DMS53 treated with DMSO at 0.1 percent for 48 hours (cell line): ENCODE results near the gene NELL1.

Experiments
- DNase-seq: peaks from one replicate; lab custom pipeline; 2025; ENCODE audit not compliant: unreplicated experiment; lab: John Stamatoyannopoulos, UW

NELL1 gene

GRCh38 chr11:20937826-20938225 lies 268.4 kb downstream of the NELL1 start:
- no peak for DNase-seq

DNA sequence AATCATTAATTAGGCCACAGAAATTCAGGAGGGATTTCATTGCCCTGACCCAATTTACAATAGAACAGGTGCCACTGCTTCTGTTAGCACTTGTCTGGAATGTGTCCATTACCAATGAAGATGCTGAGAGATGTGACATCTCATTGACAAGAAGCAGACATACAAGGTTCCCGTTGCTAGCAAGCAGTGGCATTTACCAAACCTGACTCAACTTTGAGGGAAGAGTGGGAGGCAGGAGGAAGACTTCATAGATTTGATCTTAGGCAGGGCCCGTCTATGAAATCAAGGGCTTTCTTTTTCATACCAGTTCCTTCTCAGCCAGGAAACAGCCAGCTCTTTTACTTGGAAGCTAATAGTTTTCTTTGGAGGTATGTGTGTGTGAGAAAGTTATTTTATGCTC lies 280.2 kb downstream of the NELL1 start:
- no peak for DNase-seq

- no peak for DNase-seq
Measured at GRCh38 chr11:20962581-20962980, 293.2 kb downstream of the NELL1 start.

GRCh38 chr11:20963596-20963995 lies 294.2 kb downstream of the NELL1 start:
- DNase-seq: no peak

DNA sequence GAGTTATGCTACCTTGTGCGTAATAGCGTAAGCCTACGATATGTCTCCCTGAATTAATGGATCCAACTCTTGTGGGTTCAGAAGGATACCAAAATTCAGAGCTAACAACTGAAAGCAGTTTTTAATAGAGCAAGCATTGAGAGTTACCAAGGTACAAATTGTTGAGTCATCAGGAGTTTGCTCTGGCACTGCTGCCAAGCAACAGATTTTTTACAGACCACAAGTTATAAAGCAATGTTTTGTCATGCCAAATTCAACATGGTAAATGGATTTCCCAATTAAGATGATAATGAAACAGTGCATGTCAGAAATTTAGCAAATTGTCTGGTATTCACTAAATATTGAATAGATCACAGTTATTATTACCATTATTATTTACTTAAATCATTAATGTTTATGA lies 295.6 kb downstream of the NELL1 start:
- no peak for DNase-seq

DNA sequence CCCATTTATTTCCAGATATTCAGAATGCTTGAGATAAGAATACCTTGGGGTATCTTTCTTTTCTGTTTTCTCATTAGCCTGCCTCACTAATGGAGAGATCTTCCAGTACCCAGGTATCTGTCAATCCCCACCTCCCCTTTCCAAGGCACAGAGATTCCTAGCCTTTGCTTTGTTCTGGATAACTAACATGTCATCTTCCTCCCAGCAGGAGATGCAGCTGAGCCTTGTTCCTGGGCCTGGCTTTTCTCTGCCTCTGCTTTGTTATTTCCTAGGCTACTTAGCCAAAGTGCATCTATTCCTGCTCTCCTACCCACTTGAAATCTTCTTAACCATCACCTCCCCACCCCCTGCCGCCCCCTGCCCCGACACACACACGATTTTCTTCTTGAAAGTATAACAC lies 297.1 kb downstream of the NELL1 start:
- no peak for DNase-seq

- no peak for DNase-seq
Measured at GRCh38 chr11:20973940-20974559, 304.7 kb downstream of the NELL1 start.

DNA sequence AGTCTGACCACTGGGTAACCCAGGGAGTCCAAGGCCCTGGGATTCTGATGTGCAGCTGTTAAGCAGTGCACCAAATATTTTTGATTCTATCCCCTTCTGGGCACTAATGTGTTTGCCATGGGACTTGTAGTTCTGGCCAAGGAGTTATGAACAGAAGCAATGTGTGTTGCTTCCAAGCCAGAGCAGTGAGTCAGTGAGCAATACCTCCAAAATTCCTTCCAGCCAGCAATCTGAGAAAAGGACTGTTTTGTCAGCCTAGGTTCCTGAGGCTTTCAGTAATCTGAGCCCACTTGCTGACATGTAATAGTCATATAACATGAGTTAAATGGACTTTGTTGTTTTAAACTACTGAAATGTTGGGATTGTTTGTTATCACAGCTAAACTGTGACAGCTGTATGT lies 311.4 kb downstream of the NELL1 start:
- DNase-seq: no peak

- no peak for DNase-seq
Measured at GRCh38 chr11:20990447-20990846, 321.1 kb downstream of the NELL1 start.

- DNase-seq: no peak
Measured at GRCh38 chr11:20991471-20991870, 322.1 kb downstream of the NELL1 start.

DNA sequence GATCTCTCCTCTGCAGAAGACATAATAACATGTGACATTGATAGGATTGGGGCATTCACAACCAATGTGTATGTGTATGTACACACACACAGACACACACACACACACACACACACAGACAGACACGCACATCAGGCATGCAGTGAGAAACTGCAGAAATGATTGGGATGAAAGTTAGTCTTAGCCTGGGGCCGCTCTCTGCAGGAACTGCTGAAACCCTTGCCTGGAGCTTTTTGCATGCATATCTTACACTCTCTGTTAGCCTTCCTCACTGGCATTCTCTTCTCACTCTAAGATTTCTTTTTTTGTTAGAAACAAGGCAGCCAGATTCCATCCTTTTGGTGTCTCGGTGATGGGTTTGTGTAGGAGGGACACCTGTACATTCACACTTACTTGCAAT lies 337.9 kb downstream of the NELL1 start:
- no peak for DNase-seq

DNA sequence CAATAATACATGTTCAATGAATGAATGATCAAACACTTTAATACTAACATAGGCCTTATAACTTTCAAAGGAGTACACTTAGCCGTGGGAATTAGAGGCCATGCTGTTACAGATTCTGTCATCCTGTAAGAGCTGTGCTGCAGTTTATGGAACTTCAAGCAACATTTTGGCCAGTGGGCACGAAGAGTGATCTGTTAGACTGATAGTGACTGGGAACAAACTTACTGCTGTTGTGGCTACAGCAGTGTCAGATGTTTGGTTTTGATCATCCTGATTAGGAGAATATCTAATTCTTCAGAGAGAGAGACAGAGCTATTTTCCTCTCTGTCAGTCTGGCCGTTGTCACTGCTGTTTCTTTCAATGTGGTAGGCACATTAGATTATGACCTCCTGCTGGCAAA lies 348.9 kb downstream of the NELL1 start:
- no peak for DNase-seq

DNA sequence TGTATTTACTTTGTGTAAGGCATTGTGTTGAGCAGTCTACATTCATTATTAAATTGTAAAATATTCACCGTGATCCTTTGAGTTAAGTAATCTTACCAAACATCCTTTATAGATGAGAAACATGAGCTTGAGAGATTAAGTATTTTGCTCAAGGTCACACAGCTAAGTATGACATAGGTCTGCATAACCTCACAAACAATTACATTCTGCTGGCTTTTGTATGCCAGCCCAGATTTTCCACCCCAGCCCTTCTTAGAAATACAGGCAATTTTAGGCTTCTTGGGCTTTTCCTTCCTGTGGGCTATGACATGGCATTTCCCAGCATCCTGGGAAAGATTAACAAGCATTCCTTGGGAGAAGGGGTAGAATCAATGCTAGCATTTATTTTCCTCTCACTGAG lies 357.3 kb downstream of the NELL1 start:
- no peak for DNase-seq

GRCh38 chr11:21037850-21038249 lies 368.5 kb downstream of the NELL1 start:
- DNase-seq: no peak

- no peak for DNase-seq
Measured at GRCh38 chr11:21038801-21039200, 369.4 kb downstream of the NELL1 start.

DNA sequence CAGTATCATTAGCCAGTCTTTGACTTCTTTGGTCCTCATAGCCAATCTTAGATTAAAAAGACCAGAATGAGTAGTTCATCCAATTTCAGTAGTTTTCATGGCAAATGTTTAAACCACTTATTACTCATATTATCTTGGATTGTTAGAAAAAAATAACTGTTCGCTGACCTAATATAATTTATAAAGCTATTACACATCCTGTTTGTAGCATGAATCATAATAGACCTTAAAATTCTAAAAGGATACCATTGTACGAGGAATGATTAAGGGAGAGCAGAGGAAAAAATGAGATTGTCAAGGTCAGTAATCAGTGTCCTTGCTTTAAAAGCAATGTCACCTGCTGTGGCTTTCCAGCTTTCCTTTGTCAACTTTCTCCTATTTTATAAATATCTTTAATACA lies 371.2 kb downstream of the NELL1 start:
- no peak for DNase-seq

GRCh38 chr11:21048626-21049025 lies 379.2 kb downstream of the NELL1 start:
- no peak for DNase-seq

- DNase-seq: no peak
Measured at GRCh38 chr11:21053466-21053865, 384.1 kb downstream of the NELL1 start.

GRCh38 chr11:21056644-21057043 lies 387.3 kb downstream of the NELL1 start:
- DNase-seq: no peak

GRCh38 chr11:21059879-21060278 lies 390.5 kb downstream of the NELL1 start:
- no peak for DNase-seq

DNA sequence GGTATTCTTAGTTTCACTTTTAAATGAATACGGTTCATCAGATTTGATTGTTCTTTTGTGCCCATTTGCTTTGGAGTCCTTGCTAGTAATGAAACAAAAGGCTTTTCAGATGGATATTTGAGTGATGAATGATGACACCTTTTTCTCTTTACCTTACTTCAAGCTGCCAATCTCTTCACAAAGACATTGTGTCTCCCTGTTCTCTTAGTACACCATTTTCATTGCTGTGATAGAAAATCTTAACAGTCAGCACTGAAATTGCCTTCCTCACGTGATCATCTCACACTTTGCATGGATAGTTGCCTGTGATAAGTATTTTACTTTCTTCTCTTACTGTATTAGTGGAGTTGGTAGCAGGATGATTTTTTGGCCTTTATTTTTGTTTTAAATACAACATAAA lies 396.6 kb downstream of the NELL1 start:
- DNase-seq: no peak

DNA sequence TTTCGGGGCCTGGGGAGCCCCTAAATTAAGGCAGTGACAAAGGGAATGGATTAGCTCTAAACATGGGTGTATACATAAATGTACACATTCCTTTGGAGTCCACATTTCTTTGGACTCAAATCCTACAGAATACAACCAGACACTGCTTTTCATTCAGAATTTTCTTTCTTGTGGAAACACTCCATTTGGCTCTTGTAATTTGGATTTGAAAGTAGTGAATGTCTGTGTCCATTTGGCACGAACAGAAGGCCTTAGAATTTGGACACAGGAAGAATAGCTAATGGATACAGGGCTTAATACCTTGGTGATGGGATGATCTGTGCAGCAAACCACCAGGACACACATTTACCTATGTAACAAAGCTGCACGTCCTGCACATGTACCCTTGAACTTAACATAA lies 399.5 kb downstream of the NELL1 start:
- no peak for DNase-seq

GRCh38 chr11:21069909-21070308 lies 400.5 kb downstream of the NELL1 start:
- DNase-seq: no peak

GRCh38 chr11:21072558-21072957 lies 403.2 kb downstream of the NELL1 start:
- DNase-seq: no peak
